Mononuclear cell (primary cell): ENCODE data around the gene TNS2. TPM values are rescaled to one million over a fixed set of nuclear protein-coding genes. Genes with fewer than 3 reads are reported as not detected.
"Not testable (repeated sequence)": the region's sequence is repeated elsewhere in the genome, so short reads cannot be mapped to it uniquely, and the experiment has no call there.

Experiments used
- H3K27me3 ChIP-seq: 2 replicates; pipeline ENCODE4 v1.6.0; 2011; ENCODE audit warnings: low read length, control low read depth; ENCODE audit not compliant: insufficient read depth
- H3K4me1 ChIP-seq: 2 replicates; pipeline ENCODE4 v1.5.1; 2011; ENCODE audit warnings: mild to moderate bottlenecking, low read length, control low read depth; ENCODE audit not compliant: insufficient read depth
- H3K4me3 ChIP-seq: 2 replicates; pipeline ENCODE4 v1.5.1; 2011; ENCODE audit warnings: mild to moderate bottlenecking, low read length, moderate library complexity
- H3K9me3 ChIP-seq: 2 replicates; pipeline ENCODE4 v1.5.1; 2011; ENCODE audit warnings: low read depth, mild to moderate bottlenecking, control low read depth, low read length
- total RNA-seq: library from RNA; depleted of rRNA; stranded (reverse); fragments of >200 nt; gene quantifications from one replicate; pipeline ENCODE4 v1.2.3, GENCODE V29; 2012

TNS2 gene, protein sequence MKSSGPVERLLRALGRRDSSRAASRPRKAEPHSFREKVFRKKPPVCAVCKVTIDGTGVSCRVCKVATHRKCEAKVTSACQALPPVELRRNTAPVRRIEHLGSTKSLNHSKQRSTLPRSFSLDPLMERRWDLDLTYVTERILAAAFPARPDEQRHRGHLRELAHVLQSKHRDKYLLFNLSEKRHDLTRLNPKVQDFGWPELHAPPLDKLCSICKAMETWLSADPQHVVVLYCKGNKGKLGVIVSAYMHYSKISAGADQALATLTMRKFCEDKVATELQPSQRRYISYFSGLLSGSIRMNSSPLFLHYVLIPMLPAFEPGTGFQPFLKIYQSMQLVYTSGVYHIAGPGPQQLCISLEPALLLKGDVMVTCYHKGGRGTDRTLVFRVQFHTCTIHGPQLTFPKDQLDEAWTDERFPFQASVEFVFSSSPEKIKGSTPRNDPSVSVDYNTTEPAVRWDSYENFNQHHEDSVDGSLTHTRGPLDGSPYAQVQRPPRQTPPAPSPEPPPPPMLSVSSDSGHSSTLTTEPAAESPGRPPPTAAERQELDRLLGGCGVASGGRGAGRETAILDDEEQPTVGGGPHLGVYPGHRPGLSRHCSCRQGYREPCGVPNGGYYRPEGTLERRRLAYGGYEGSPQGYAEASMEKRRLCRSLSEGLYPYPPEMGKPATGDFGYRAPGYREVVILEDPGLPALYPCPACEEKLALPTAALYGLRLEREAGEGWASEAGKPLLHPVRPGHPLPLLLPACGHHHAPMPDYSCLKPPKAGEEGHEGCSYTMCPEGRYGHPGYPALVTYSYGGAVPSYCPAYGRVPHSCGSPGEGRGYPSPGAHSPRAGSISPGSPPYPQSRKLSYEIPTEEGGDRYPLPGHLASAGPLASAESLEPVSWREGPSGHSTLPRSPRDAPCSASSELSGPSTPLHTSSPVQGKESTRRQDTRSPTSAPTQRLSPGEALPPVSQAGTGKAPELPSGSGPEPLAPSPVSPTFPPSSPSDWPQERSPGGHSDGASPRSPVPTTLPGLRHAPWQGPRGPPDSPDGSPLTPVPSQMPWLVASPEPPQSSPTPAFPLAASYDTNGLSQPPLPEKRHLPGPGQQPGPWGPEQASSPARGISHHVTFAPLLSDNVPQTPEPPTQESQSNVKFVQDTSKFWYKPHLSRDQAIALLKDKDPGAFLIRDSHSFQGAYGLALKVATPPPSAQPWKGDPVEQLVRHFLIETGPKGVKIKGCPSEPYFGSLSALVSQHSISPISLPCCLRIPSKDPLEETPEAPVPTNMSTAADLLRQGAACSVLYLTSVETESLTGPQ (N-terminal part only)
- total RNA-seq = 0.21 TPM

- no peaks in the 10 kb centered on the region for H3K9me3 ChIP-seq
- H3K27me3 ChIP-seq = peaks cover 3% of the 10 kb centered on the region
- no peak within 1 kb of the TSS for H3K4me3 ChIP-seq
- peaks cover 25% of the 10 kb centered on the region for H3K4me1 ChIP-seq
Observed at GRCh38 chr12:53049571-53050318, at the start of gene TNS2. Gene TNS2 (plus strand): TSS chr12:53050065. CDS start chr12:53050186, 121 bp downstream.

DNA sequence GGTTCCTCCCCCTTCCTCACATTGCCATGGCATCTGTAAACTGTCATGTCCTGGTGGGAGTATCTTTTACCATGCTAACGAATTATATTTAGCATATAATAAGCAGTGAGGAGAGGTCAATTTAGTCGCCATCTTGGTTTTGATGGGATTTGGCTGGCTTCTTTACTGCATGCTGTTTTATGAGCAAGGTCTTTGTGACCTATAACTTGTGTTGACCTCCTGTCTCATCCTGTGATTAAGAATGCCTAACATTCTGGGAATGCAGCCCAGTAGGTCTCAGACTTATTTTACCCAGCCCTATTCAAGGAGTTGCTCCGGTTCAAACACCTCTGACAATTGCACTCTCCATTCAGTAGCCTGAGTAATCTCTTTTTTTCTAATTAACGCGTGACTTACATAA is 45.7 kb upstream of the TNS2 start:
- H3K4me1 ChIP-seq = peaks cover 30% of the 10 kb centered on the region
- H3K9me3 ChIP-seq = no peaks in the 10 kb centered on the region
- no peak overlapping the region for H3K4me3 ChIP-seq
- no peaks in the 10 kb centered on the region for H3K27me3 ChIP-seq

DNA sequence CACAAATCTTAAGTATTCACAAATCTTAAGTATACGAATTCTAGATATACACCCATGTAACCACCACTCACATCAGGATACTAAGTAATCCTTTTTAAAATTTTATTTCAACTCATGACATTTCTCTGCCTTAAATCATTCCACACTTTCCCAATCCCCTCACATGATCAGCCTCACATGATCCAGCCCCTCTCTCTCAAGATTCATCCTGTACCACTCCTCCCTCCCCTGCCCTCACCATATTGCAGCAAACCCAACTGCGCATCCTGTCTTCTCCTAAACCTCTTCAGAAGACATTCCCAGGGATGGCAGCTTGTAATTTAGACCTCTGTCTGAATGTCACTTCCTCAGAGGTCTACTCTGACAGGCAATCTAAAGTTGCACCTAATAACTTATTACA is 45.3 kb upstream of the TNS2 start:
- H3K27me3 ChIP-seq = no peaks in the 10 kb centered on the region
- H3K4me3 ChIP-seq = no peak overlapping the region
- H3K9me3 ChIP-seq = no peaks in the 10 kb centered on the region
- H3K4me1 ChIP-seq = peaks cover 33% of the 10 kb centered on the region

DNA sequence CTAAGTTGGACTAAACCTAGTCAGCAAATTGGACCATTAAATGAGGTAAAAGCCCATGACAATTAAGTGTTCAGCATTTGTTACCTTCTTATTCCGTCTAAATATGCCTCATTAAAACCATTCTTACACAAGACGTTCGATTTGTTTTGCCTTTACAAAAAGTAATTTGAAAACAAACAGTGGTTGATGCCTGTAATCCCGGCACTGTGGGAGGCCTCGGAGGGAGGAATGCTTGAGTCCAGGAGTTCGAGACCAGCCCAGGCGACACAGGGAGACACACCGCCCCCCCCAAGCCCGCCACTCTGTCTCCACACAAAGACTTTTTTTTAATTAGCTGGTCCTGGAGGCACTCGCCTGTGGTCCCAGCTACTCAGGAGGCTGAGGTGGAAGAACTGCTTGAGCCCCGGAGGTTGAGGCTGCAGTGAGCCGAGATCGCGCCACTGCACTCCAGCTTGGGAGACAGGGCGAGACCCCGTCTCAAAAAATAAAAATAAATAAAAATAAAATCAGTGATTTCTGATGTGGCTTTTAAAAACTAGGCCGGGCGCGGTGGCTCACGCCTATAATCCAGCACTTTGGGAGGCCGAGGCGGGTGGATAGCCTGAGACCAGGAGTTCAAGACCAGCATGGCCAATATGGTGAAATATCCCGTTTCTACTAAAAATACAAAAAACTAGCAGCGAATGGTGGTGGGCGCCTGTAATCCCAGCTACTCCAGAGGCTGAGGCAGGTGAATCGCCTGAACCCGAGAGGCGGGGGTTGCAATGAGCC is 44.5 kb upstream of the TNS2 start:
- no peaks in the 10 kb centered on the region for H3K27me3 ChIP-seq
- H3K4me3 ChIP-seq = peak overlapping the region; percentile 100
- H3K4me1 ChIP-seq = peaks cover 39% of the 10 kb centered on the region
- H3K9me3 ChIP-seq = no peaks in the 10 kb centered on the region

GRCh38 chr12:53005986-53006809 is 43.7 kb upstream of the TNS2 start, which contains the start of gene EIF4B:
Gene EIF4B (plus strand): TSS chr12:53006456. CDS start chr12:53006484, 28 bp downstream.
- no peaks in the 10 kb centered on the region for H3K27me3 ChIP-seq
- H3K4me1 ChIP-seq = peaks cover 47% of the 10 kb centered on the region
- H3K4me3 ChIP-seq = peak within 1 kb of the TSS; percentile 100
- H3K9me3 ChIP-seq = no peaks in the 10 kb centered on the region

DNA sequence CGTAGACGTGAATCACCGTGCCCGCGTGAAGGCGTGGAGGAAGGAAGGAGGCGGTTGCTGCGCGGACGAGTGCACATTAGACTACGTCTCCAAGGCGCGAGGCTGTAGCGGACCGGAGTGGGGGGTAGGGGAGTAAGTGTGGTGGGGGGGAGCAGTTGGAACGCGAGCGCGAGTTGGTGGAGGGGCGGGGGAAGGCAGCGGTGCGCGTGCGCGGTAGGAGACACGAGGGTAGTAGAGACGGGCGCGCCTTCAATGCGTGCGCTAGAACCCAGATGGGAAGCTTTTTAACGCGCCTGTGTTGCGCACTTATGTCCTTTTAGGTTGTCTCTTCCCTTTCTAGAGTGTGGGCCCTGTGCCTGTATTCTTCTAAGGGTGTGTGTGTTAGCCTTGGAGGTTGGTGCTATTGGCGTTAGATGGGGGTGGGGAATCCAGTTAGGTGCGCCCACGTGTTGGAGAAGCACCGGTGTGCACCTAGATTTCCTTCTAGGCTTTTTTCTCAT is 43.0 kb upstream of the TNS2 start:
- H3K4me1 ChIP-seq = peaks cover 50% of the 10 kb centered on the region
- no peaks in the 10 kb centered on the region for H3K9me3 ChIP-seq
- peak overlapping the region; percentile 100 for H3K4me3 ChIP-seq
- H3K27me3 ChIP-seq = no peaks in the 10 kb centered on the region

DNA sequence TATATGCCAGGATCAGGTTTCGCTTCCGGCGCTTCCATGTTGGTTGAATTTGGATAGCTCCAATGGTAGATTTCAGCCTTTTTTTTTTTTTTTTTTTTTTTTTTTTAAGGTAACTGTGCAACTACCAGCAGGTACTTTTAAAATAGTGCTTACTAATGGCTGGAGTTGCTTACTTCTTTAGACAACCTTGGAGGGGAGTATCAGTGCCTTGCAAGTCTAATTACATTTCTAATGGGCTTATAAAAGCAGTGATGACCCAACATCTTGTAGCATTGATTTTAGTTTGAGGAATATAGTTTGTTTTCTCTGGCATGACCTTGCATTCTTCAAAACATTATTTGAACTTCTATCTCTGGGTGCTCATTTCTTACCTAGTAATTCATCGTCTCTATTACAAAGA is 42.5 kb upstream of the TNS2 start:
- Histone ChIP-seq H3K4me3 (peak overlapping the region; percentile 100), H3K9me3 (no peaks in the 10 kb centered on the region), H3K27me3 (no peaks in the 10 kb centered on the region), H3K4me1 (peaks cover 53% of the 10 kb centered on the region)

DNA sequence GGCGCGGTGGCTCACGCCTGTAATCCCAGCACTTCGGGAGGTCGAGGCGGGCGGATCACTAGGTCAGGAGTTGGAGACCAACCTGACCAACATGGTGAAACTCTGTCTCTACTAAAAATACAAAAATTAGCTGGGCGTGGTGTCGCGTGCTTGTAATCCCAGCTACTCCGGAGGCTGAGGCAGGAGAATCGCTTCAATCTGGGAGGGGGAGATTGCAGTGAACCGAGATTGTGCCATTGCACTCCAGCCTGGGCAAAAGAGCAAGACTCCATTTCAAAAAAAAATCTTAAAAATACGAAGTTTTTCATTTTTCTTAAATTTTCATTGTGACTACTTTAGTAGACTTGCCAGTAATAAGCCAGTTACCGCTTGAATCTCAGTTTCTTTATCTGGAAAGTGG is 41.1 kb upstream of the TNS2 start:
- not testable (repeated sequence) for H3K4me3 ChIP-seq, H3K9me3 ChIP-seq, H3K27me3 ChIP-seq
- H3K4me1 ChIP-seq = peaks cover 53% of the 10 kb centered on the region

DNA sequence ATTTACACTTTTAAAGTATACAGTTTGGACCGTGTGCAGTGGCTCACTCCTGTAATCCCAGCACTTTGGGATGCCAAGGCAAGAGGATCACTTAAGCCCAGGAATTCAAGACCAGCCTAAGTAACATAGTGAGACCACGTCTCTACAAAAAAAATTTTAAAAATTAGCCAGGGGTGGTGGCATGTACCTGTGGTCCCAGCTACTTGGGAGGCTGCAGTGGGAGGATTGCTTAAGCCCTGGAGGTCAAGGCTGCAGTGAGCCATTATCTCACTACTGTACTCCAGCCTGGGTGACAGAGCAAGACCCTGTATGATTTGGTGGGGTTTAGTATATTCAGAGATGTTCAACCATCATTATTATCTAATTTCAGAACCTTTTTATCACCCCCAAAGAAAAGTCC is 38.9 kb upstream of the TNS2 start:
- Histone ChIP-seq H3K27me3 (no peaks in the 10 kb centered on the region), H3K4me1 (peaks cover 45% of the 10 kb centered on the region), H3K4me3 (no peak overlapping the region), H3K9me3 (no peaks in the 10 kb centered on the region)

- Histone ChIP-seq H3K4me1 (peaks cover 45% of the 10 kb centered on the region), H3K9me3 (no peaks in the 10 kb centered on the region), H3K4me3 (no peak overlapping the region), H3K27me3 (no peaks in the 10 kb centered on the region)
Observed at GRCh38 chr12:53011889-53012288, 38.0 kb upstream of the TNS2 start.

- no peaks in the 10 kb centered on the region for H3K27me3 ChIP-seq
- no peak overlapping the region for H3K4me3 ChIP-seq
- no peaks in the 10 kb centered on the region for H3K9me3 ChIP-seq
- peaks cover 35% of the 10 kb centered on the region for H3K4me1 ChIP-seq
Observed at GRCh38 chr12:53012928-53013327, 36.9 kb upstream of the TNS2 start.

GRCh38 chr12:53014709-53015108 is 35.2 kb upstream of the TNS2 start:
- H3K4me1 ChIP-seq = peaks cover 19% of the 10 kb centered on the region
- no peaks in the 10 kb centered on the region for H3K9me3 ChIP-seq
- no peak overlapping the region for H3K4me3 ChIP-seq
- no peaks in the 10 kb centered on the region for H3K27me3 ChIP-seq

DNA sequence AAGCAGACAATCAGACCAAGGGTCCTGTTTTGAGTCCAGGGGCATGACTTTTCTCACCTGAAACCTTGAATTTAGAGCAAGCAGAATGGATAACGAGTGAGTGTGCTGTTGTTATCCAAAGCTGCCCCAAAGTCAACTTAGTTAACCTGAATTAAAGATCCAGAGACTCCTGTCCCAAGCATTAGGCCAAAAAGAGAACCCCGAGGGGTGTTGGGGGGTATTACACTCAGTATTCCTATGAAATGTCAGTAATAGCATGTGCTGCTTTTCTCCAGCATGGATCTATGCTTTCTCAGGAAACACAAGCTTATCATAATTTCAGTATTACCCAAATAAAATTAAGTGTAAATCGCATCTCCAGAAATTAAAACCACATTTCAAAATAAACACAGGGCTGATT is 24.6 kb upstream of the TNS2 start:
- no peaks in the 10 kb centered on the region for H3K4me1 ChIP-seq
- H3K9me3 ChIP-seq = no peaks in the 10 kb centered on the region
- H3K4me3 ChIP-seq = no peak overlapping the region
- no peaks in the 10 kb centered on the region for H3K27me3 ChIP-seq
